ENCODE data around the gene NRN1. TPM values are rescaled to one million over a fixed set of nuclear protein-coding genes. Genes with fewer than 3 reads are reported as not detected.

Gene NRN1
- total and polyA plus RNA-seq, 2 experiments from 2014 or later = 0.26 to 0.92 TPM

DNA sequence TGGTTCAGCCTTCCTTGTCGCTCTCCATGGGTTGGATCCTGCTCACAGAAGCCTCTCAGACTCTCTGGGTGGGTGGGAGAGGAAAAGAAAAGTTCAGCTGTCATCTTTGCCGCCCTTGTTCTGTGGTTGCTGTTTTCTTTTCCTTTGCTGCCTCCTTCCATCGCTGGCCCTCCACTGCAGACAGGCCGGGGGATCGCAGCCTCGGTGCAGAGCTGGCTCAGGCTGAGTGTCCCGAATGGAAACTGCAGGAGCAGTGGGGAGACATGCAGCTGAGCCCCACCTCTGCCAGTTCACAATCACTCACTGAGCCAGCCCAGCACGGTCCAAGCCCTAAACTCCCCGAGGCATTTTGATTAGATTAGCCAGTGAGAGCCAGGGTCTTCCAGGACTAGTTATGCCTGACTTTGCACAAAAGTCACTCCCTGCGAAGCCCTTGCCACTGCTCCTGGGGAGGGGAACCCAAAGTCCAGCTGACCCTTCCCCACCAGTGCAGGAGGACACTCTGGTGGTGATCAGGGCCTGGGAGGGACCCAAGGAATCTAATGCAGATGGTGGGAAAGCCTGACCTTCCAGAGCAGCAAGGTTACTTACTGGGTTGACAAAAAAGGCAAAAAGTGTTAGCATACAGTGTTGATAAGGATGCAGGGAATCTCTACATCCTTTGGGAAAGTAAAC, 14.0 kb downstream of the NRN1 start:
- H3K36me3 ChIP-seq = no peaks in the 10 kb centered on the region
- H3K27ac ChIP-seq = no peak overlapping the region
- H3K9me3 ChIP-seq (ENCODE audit: low read depth) = no peaks in the 10 kb centered on the region
- H3K4me1 ChIP-seq (ENCODE audit: low read depth) = peaks cover 10% of the 10 kb centered on the region
- no peak overlapping the region for H3K4me3 ChIP-seq
- peaks cover 78% of the 10 kb centered on the region for H3K27me3 ChIP-seq
- no peak for DNase-seq (ENCODE audit: low read depth in 1 of 2, low spot score in 1 of 2)
- no peak for TF ChIP-seq CTCF (IDR thresholded peaks at IDR 0.05; ENCODE audit: low read depth, low read length)

- H3K27ac ChIP-seq = no peak overlapping the region
- H3K4me3 ChIP-seq = no peak overlapping the region
- H3K4me1 ChIP-seq (ENCODE audit: low read depth) = no peaks in the 10 kb centered on the region
- peaks cover 59% of the 10 kb centered on the region for H3K27me3 ChIP-seq
- no peaks in the 10 kb centered on the region for H3K36me3 ChIP-seq
- no peak for TF ChIP-seq CTCF (IDR thresholded peaks at IDR 0.05; ENCODE audit: low read depth, low read length)
- H3K9me3 ChIP-seq (ENCODE audit: low read depth) = no peaks in the 10 kb centered on the region
- DNase-seq (ENCODE audit: low read depth in 1 of 2, low spot score in 1 of 2) = no peak
These were observed 15.9 kb downstream of the NRN1 start for GRCh38 chr6:5990786-5991185.

DNA sequence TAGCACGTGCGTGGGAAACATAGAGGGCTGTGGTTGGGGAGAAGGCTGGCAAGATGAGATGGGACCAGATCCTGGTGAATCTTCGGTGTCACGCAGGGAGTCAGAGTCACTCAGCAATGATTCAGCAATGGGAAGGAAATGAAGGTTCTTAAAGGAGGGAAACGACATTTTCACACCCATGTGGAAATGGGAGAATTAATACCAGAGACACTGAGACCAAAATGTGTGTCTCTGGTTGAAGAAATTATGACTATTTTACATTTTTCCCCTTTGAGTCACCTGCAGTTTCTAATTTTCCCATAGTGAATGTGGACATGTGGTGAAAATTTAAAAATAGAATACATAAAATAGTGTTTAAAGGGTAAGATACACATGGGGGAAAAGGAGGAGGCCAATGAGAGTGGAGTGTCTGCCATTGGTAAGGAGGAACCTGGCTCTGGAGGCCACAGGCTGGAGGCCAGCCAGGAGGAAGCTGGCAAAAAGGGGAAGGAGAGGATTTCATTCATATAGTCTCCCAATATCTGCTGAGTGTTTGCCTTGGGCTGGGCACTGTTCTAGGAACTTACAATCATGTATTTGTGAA, 17.5 kb downstream of the NRN1 start:
- H3K27ac ChIP-seq = no peak overlapping the region
- H3K9me3 ChIP-seq (ENCODE audit: low read depth) = no peaks in the 10 kb centered on the region
- H3K4me1 ChIP-seq (ENCODE audit: low read depth) = no peaks in the 10 kb centered on the region
- H3K4me3 ChIP-seq = no peak overlapping the region
- no peak for DNase-seq (ENCODE audit: low read depth in 1 of 2, low spot score in 1 of 2)
- TF ChIP-seq CTCF (IDR thresholded peaks at IDR 0.05; ENCODE audit: low read depth, low read length) = no peak
- H3K27me3 ChIP-seq = peaks cover 45% of the 10 kb centered on the region
- H3K36me3 ChIP-seq = no peaks in the 10 kb centered on the region

- DNase-seq (ENCODE audit: low read depth in 1 of 2, low spot score in 1 of 2) = no peak
- no peak for TF ChIP-seq CTCF (IDR thresholded peaks at IDR 0.05; ENCODE audit: low read depth, low read length)
- H3K27me3 ChIP-seq = peaks cover 21% of the 10 kb centered on the region
- H3K36me3 ChIP-seq = no peaks in the 10 kb centered on the region
- H3K4me3 ChIP-seq = no peak overlapping the region
- no peaks in the 10 kb centered on the region for H3K9me3 ChIP-seq (ENCODE audit: low read depth)
- no peak overlapping the region for H3K27ac ChIP-seq
- H3K4me1 ChIP-seq (ENCODE audit: low read depth) = no peaks in the 10 kb centered on the region
These were observed 19.9 kb downstream of the NRN1 start for GRCh38 chr6:5986861-5987260.

GRCh38 chr6:5984150-5985089, 22.3 kb downstream of the NRN1 start:
- H3K4me1 ChIP-seq (ENCODE audit: low read depth) = no peaks in the 10 kb centered on the region
- H3K27ac ChIP-seq = no peak overlapping the region
- peaks cover 2% of the 10 kb centered on the region for H3K27me3 ChIP-seq
- H3K9me3 ChIP-seq (ENCODE audit: low read depth) = no peaks in the 10 kb centered on the region
- no peak for TF ChIP-seq CTCF (IDR thresholded peaks at IDR 0.05; ENCODE audit: low read depth, low read length)
- no peak overlapping the region for H3K4me3 ChIP-seq
- no peak for DNase-seq (ENCODE audit: low read depth in 1 of 2, low spot score in 1 of 2)
- no peaks in the 10 kb centered on the region for H3K36me3 ChIP-seq

Measured in cardiac muscle cell (in vitro differentiated cells and primary cell).